Endodermal cell (in vitro differentiated cells): ENCODE measurements around the gene CORO2A. TPM values are rescaled to one million over a fixed set of nuclear protein-coding genes. Genes with fewer than 3 reads are reported as not detected.

ENCODE experiments used
- DNase-seq: peaks from one replicate; pipeline ENCODE4 v3.0.0-alpha.2; 2017
- H3K27ac ChIP-seq: 2 replicates; pipeline ENCODE4 v1.5.1; 2013; ENCODE audit warnings: mild to moderate bottlenecking, low read depth, low read length, moderate library complexity
- H3K27me3 ChIP-seq: 2 replicates; pipeline ENCODE4 v1.6.1; 2013; ENCODE audit warnings: mild to moderate bottlenecking, low read length, moderate library complexity; ENCODE audit not compliant: insufficient read depth, control insufficient read depth, poor library complexity, severe bottlenecking
- H3K36me3 ChIP-seq: 2 replicates; pipeline ENCODE4 v1.7.0; 2013; ENCODE audit warnings: mild to moderate bottlenecking, low read length, moderate library complexity; ENCODE audit not compliant: control insufficient read depth, insufficient read depth
- H3K4me1 ChIP-seq: one replicate; pipeline ENCODE4 v1.7.0; 2013; ENCODE audit warnings: low read length; ENCODE audit not compliant: control insufficient read depth, insufficient read depth
- H3K4me3 ChIP-seq: 2 replicates; pipeline ENCODE4 v1.5.1; 2013; ENCODE audit warnings: mild to moderate bottlenecking, low read length, moderate library complexity
- H3K9ac ChIP-seq: 2 replicates; pipeline ENCODE4 v1.6.1; 2013; ENCODE audit warnings: mild to moderate bottlenecking, low read length, moderate library complexity; ENCODE audit not compliant: poor library complexity, severe bottlenecking; ENCODE audit errors: extremely low read depth
- H3K9me3 ChIP-seq: 2 replicates; pipeline ENCODE4 v1.6.1; 2013; ENCODE audit warnings: mild to moderate bottlenecking, low read length, moderate library complexity; ENCODE audit not compliant: control insufficient read depth
- H3K27ac Mint-ChIP-seq: 2 replicates; pipeline ENCODE4 v1.8.0; 2020; ENCODE audit warnings: mixed read lengths
- H3K27me3 Mint-ChIP-seq: 2 replicates; pipeline ENCODE4 v1.8.0; 2021; ENCODE audit warnings: mild to moderate bottlenecking, mixed read lengths; ENCODE audit not compliant: insufficient read depth
- H3K36me3 Mint-ChIP-seq: 2 replicates; pipeline ENCODE4 v1.8.0; 2020; ENCODE audit warnings: low read depth, mixed read lengths
- H3K4me1 Mint-ChIP-seq: 2 replicates; pipeline ENCODE4 v1.8.0; 2020; ENCODE audit warnings: mixed read lengths
- H3K4me3 Mint-ChIP-seq: 2 replicates; pipeline ENCODE4 v1.8.0; 2020; ENCODE audit warnings: mild to moderate bottlenecking, moderate library complexity, mixed read lengths
- H3K9me3 Mint-ChIP-seq: 2 replicates; pipeline ENCODE4 v1.8.0; 2020; ENCODE audit warnings: mild to moderate bottlenecking, mixed read lengths
- CTCF ChIP-seq: fragments of 200-600 bp; sonication (generic); conservative IDR thresholded peaks from 2 replicates; pipeline ENCODE4 v1.5.0; 2021; ENCODE audit warnings: antibody characterized with exemption, mild to moderate bottlenecking
- WGBS, 2 experiments: methylation state at CpG; one replicate each; pipeline versions ENCODE4 v1.1.5 to v1.1.7; 2013; ENCODE audit warnings: missing lambda C conversion rate in 2 of 2, mixed read lengths in 1 of 2; ENCODE audit not compliant: insufficient coverage in 1 of 2, insufficient read length in 1 of 2; 5-methylcytosine and 5-hydroxymethylcytosine counted together
- total RNA-seq, 2 donors: library from RNA; stranded (reverse); fragmentation: NEBNext Ultra II Directional in 1 of 2; extraction: Animal tissue kit (Norgen Biotek cat#: 25700) in 1 of 2; gene quantifications; 2 replicates in 1 of 2; 3 replicates in 1 of 2; pipeline ENCODE4 v1.2.1, GENCODE V29; 2021

CORO2A gene
- total RNA-seq, 2 donors from 2014 or later: 21.0 to 22.8 TPM

- Mint-ChIP-seq H3K27ac (no peak overlapping the region), H3K9me3 (no peaks in the 10 kb centered on the region), H3K36me3 (peaks cover 14% of the 10 kb centered on the region), H3K4me1 (no peaks in the 10 kb centered on the region), H3K4me3 (no peak overlapping the region), H3K27me3 (no peaks in the 10 kb centered on the region)
- H3K4me1 ChIP-seq: no peaks in the 10 kb centered on the region
- H3K9me3 ChIP-seq: no peaks in the 10 kb centered on the region
- no peaks in the 10 kb centered on the region for H3K27me3 ChIP-seq
- H3K27ac ChIP-seq: no peak overlapping the region
- WGBS, 2 experiments: 80 to 83% methylated on average over 3 of the region's 3 CpGs
- H3K36me3 ChIP-seq: peaks cover 11% of the 10 kb centered on the region
- TF ChIP-seq CTCF: no peak
- no peak for DNase-seq
- H3K4me3 ChIP-seq: no peak overlapping the region
- H3K9ac ChIP-seq: no peak overlapping the region
Observed at GRCh38 chr9:98149422-98149821, 43.0 kb downstream of the CORO2A start.

- Histone ChIP-seq H3K27ac (no peak overlapping the region), H3K27me3 (no peaks in the 10 kb centered on the region), H3K4me1 (no peaks in the 10 kb centered on the region), H3K4me3 (no peak overlapping the region), H3K9me3 (no peaks in the 10 kb centered on the region), H3K36me3 (peaks cover 9% of the 10 kb centered on the region), H3K9ac (no peak overlapping the region)
- no peak overlapping the region for H3K4me3 Mint-ChIP-seq
- no peaks in the 10 kb centered on the region for H3K9me3 Mint-ChIP-seq
- DNase-seq: no peak
- no peaks in the 10 kb centered on the region for H3K4me1 Mint-ChIP-seq
- no peak for TF ChIP-seq CTCF
- no peak overlapping the region for H3K27ac Mint-ChIP-seq
- H3K27me3 Mint-ChIP-seq: no peaks in the 10 kb centered on the region
- WGBS, 2 experiments: 98 to 100% methylated on average over 1 to 2 of the region's 2 CpGs
- H3K36me3 Mint-ChIP-seq: peaks cover 8% of the 10 kb centered on the region
Observed at GRCh38 chr9:98148486-98148885, 44.0 kb downstream of the CORO2A start.

DNA sequence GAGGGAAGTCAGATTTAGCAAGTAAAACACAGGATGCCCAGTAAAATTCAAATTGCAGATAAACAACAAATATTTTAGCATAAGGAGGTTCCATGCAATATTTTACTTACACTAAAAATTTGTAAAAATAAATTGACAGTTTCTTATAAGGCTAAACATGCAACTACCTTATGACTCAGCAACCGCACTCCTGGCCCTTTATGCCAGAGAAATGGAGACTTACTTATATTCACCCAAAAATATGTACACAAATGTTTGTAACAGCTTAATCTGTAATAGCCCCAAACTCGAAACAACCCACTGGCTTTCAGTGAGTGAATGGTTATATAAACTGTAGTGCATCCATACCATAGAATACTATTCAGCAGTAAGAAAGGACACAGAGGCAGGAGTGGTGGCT is 44.9 kb downstream of the CORO2A start:
- 80 to 100% methylated on average over 1 to 2 of the region's 2 CpGs for WGBS, 2 experiments
- H3K4me3 ChIP-seq: no peak overlapping the region
- no peak for DNase-seq
- no peaks in the 10 kb centered on the region for H3K27me3 Mint-ChIP-seq
- H3K27ac Mint-ChIP-seq: no peak overlapping the region
- H3K27ac ChIP-seq: no peak overlapping the region
- no peak overlapping the region for H3K9ac ChIP-seq
- no peaks in the 10 kb centered on the region for H3K9me3 ChIP-seq
- no peaks in the 10 kb centered on the region for H3K9me3 Mint-ChIP-seq
- no peak for TF ChIP-seq CTCF
- H3K4me1 ChIP-seq: no peaks in the 10 kb centered on the region
- no peak overlapping the region for H3K4me3 Mint-ChIP-seq
- H3K4me1 Mint-ChIP-seq: no peaks in the 10 kb centered on the region
- H3K36me3 Mint-ChIP-seq: peaks cover 5% of the 10 kb centered on the region
- H3K36me3 ChIP-seq: peaks cover 6% of the 10 kb centered on the region
- H3K27me3 ChIP-seq: no peaks in the 10 kb centered on the region
